Upper lobe of left lung (tissue), 6 donors: ENCODE measurements around the gene RPS27. TPM values are rescaled to one million over a fixed set of nuclear protein-coding genes. Genes with fewer than 3 reads are reported as not detected.

Experiments used
- ATAC-seq, 2 donors: fragments of 200-7000 bp; cut with Tn5 transposase; one replicate each; pipeline ENCODE4 v1.9.1; 2022; ENCODE audit warnings: mild to moderate bottlenecking in 2 of 2, moderate library complexity in 2 of 2; ENCODE audit not compliant: low FRiP score in 2 of 2
- DNase-seq, 2 donors: peaks; one replicate each; pipeline ENCODE4 v3.0.0-alpha.2; 2019 to 2020
- H3K27ac ChIP-seq, 4 donors: fragments of 200-600 bp; sonication (generic); one replicate each; pipeline ENCODE4 v1.5.1; 2016 to 2019
- H3K27me3 ChIP-seq, 4 donors: fragments of 200-600 bp; sonication (generic); one replicate each; pipeline ENCODE4 v1.5.1; 2017 to 2019
- H3K36me3 ChIP-seq, 4 donors: fragments of 200-600 bp; sonication (generic); one replicate each; pipeline ENCODE4 v1.5.1; 2016 to 2019
- H3K4me1 ChIP-seq, 4 donors: fragments of 200-600 bp; sonication (generic); one replicate each; pipeline ENCODE4 v1.5.1; 2018 to 2019
- H3K4me3 ChIP-seq, 4 donors: fragments of 200-600 bp; sonication (generic); one replicate each; pipeline ENCODE4 v1.5.1; 2017 to 2019; ENCODE audit warnings: mild to moderate bottlenecking in 2 of 4, moderate library complexity in 1 of 4
- H3K9me3 ChIP-seq, 4 donors: fragments of 200-600 bp; sonication (generic); one replicate each; pipeline ENCODE4 v1.5.1; 2018 to 2019
- CTCF ChIP-seq, 6 experiments: fragments of 450-650 bp in 4 of 6; fragments of 200-600 bp in 2 of 6; sonication (generic) in 2 of 6; IDR thresholded peaks; one replicate each; pipeline ENCODE4 v1.5.1; 2016 to 2019; ENCODE audit warnings: antibody characterized with exemption in 6 of 6
- EP300 ChIP-seq, 4 donors: sonication (generic); formaldehyde crosslinking; IDR thresholded peaks; one replicate each; pipeline ENCODE4 v1.5.1; 2017; ENCODE audit warnings: antibody characterized with exemption in 4 of 4, control low read depth in 2 of 4
- POLR2A ChIP-seq, 4 donors: fragments of 450-650 bp; IDR thresholded peaks; one replicate each; pipeline ENCODE4 v1.5.1; 2016 to 2017; ENCODE audit warnings: antibody characterized with exemption in 4 of 4, mild to moderate bottlenecking in 2 of 4
- POLR2AphosphoS5 ChIP-seq, 2 donors: sonication (generic); formaldehyde crosslinking; IDR thresholded peaks; one replicate each; pipeline ENCODE4 v1.5.1; 2017; ENCODE audit warnings: antibody characterized with exemption in 2 of 2
- WGBS, 2 donors: methylation state at CpG; one replicate each; pipeline ENCODE4 v1.1.5; 2017 to 2018; 5-methylcytosine and 5-hydroxymethylcytosine counted together
- total RNA-seq, 6 donors: library from RNA; depleted of rRNA in 4 of 6; stranded (reverse); fragments of >200 nt in 4 of 6; gene quantifications; one replicate each; pipeline versions ENCODE4 v1.1.0 to v1.2.1, GENCODE V29; 2016 to 2021
- donor health status: DM: no; HTN: no; CAD: no; lungs with moderate emphysema.
- donor health status: DM: no; HTN: yes; CAD: no; lungs with severe emphysema.

The RPS27 gene
- total RNA-seq, 6 donors from 2014 or later = 551 to 2,666 (median 1,424) TPM

DNA sequence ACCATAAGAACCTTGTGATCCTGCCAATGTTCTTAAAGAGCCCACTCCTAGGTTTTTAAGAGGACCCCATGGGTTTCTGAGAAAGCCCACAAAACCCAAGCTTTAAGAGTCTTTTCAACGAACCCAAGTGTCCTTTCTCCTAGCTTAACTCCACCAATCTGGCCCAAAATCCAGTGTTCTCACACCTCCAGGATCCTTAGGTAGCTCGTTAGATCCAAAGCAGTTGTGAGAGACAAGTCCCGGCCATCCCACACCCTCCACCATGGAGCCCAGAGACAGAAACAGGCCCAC is 45.8 kb upstream of the RPS27 start:
- no peaks in the 10 kb centered on the region for H3K27me3 ChIP-seq
- H3K27ac ChIP-seq = peak overlapping the region; percentile 98 to 100 (median 98)
- H3K9me3 ChIP-seq = no peaks in the 10 kb centered on the region
- H3K4me1 ChIP-seq = peaks cover 22 to 31% (median 28%) of the 10 kb centered on the region in 4 donors
- peaks cover 10 to 68% (median 49%) of the 10 kb centered on the region in 4 donors for H3K36me3 ChIP-seq
- DNase-seq = no peak
- ATAC-seq = no peak
- H3K4me3 ChIP-seq = peak overlapping the region in 3 of 4 donors; percentile 97 to 99 (median 98)
- 28 to 49% methylated on average over 3 of the region's 3 CpGs for WGBS, 2 donors
- TF ChIP-seq POLR2AphosphoS5 (IDR thresholded peaks at IDR 0.05) = no peak
- TF ChIP-seq CTCF (IDR thresholded peaks at IDR 0.05) = no peak
- TF ChIP-seq EP300 (IDR thresholded peaks at IDR 0.05) = no peak
- no peak for TF ChIP-seq POLR2A (IDR thresholded peaks at IDR 0.05)

DNA sequence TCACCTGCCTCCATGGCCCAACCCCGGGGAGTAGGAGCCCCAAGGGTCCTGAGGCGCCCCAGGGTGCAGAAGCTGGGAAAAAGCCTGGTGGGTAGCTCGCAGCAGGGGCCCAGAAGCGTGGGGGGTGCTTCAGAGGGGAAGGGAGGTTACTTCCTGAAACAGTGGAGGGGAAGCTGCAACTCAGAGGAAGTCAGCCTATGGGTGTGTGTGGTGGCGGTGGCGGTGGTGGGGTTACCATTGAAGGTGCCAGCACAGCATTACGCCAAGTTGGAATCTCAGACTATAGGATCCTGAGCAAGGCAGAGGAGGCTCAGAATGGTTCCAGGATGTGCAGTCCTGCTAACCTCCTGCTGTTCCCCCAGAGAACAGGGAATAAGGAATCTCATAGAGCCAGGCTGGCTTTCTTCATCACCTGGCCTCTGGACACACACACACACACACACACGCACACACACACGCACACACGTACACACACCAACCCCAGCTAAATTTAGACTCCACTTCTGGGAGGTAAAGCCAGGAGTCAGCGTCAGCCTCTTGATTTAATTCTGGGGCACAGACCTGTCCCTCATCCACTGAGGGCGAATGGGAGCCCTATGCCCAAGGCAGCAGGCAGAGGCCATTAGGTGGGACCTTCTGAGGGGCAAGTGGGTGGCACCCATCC is 45.3 kb upstream of the RPS27 start:
- H3K27me3 ChIP-seq = no peaks in the 10 kb centered on the region
- WGBS, 2 donors = 15 to 16% methylated on average over 9 to 12 of the region's 12 CpGs
- H3K4me3 ChIP-seq = peak overlapping the region; percentile 60 to 99 (median 98)
- TF ChIP-seq POLR2A (IDR thresholded peaks at IDR 0.05) (peak in 1 of 4 donors; percentile 37), POLR2AphosphoS5 (IDR thresholded peaks at IDR 0.05) (peak; percentile 26 to 66), CTCF (IDR thresholded peaks at IDR 0.05) (no peak), EP300 (IDR thresholded peaks at IDR 0.05) (no peak)
- peaks cover 22 to 31% (median 28%) of the 10 kb centered on the region in 4 donors for H3K4me1 ChIP-seq
- peaks cover 13 to 68% (median 48%) of the 10 kb centered on the region in 4 donors for H3K36me3 ChIP-seq
- peak overlapping the region; percentile 98 to 100 (median 98) for H3K27ac ChIP-seq
- peak; percentile 66 to 68 for ATAC-seq
- peak in 1 of 2 donors; percentile 79 for DNase-seq
- H3K9me3 ChIP-seq = no peaks in the 10 kb centered on the region

DNA sequence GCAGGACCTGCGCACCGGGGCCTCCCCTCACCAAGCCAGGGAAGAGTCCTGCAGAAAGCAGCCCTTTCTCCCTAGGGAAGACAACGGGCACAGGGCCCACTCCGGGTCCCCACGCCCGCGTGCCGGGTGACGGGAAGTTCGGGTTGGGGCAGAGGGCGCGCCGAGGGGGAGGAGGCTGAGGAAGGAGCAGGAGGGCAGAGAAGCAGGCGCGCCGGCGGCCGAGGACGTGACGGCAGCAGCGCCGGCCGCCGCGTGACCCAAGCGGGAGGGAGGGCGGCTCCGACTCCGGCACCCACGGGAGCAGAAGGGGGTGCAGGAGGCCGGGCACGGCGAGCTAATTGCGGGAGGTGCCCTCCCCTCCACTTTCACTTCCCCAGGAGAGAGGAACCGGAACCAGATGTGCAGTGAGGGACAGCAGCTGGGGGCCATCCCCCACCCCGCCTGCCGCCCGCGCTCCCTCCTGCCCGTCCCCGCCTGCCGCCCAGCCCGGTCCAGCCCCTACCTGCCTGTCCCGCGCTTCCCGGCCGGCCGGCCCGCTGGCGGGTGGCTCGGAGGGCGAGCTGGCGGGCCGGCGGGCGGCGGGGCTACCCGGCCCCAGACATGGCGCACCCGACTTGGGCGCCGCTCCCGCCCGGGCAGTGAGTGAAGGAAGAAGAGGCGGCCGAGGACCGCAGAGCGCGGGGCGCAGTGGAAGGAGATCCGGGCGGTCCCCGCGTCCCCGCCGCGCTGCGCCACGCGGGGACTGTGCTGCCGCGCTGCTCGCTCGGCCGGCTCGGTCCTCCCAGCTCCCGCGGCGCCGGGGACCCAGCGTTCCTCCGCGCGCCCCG is 44.6 kb upstream of the RPS27 start:
- H3K36me3 ChIP-seq = peaks cover 12 to 68% (median 48%) of the 10 kb centered on the region in 4 donors
- no peaks in the 10 kb centered on the region for H3K27me3 ChIP-seq
- TF ChIP-seq CTCF (IDR thresholded peaks at IDR 0.05) (no peak), POLR2AphosphoS5 (IDR thresholded peaks at IDR 0.05) (peak; percentile 88 to 89), POLR2A (IDR thresholded peaks at IDR 0.05) (peak in 3 of 4 donors; percentile 19 to 68 (median 55)), EP300 (IDR thresholded peaks at IDR 0.05) (peak in 2 of 4 donors; percentile 13 to 75)
- peak; percentile 94 to 97 for DNase-seq
- no peaks in the 10 kb centered on the region for H3K9me3 ChIP-seq
- H3K27ac ChIP-seq = peak overlapping the region; percentile 98 to 100 (median 98)
- ATAC-seq = peak; percentile 90 to 93
- peaks cover 22 to 31% (median 28%) of the 10 kb centered on the region in 4 donors for H3K4me1 ChIP-seq
- H3K4me3 ChIP-seq = peak overlapping the region; percentile 60 to 99 (median 98)
- WGBS, 2 donors = 0 to 1% methylated on average over 16 to 56 of the region's 95 CpGs

DNA sequence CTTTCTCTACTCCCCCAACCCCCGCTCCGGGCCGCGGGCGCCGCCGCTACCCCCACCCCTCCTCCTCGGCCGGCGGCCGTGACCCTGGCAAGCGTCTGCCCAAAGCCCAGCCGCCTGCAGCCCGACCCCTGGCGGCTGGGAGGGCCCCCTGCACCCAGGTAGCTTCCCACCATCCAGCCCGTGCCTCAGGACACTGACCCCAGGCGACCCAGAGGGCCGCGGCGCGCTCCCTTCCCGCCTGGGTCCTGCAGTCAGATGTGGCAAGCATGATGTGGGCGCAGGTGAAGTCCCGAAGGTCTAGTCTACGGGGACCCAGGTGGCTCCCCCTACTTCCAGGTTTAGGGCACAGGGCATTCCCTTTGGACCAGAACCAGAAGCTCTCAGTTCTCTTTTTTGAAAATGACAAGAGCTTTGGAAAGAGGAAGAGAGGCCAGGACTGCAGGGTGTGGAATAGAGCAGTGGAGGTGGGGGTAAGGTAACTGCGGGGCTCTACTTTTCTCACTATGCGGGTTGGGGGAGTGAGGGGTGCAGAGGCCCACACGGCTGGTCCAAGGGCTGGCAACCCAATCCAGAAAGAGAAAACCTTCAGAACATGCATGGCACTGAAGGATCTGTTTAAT is 43.8 kb upstream of the RPS27 start, which contains the start of gene DENND4B:
DENND4B (minus strand) TSS at position 97 of the 620 bp plus-strand sequence. CDS start 2,344 bp downstream, outside the sequence.
- H3K27me3 ChIP-seq = no peaks in the 10 kb centered on the region

More for the DNA sequence above, 43.8 kb upstream of the RPS27 start, which contains the start of gene DENND4B:
- 10 to 37% methylated on average over 5 to 19 of the region's 28 CpGs for WGBS, 2 donors
- peak; percentile 89 to 92 for ATAC-seq
- Histone ChIP-seq H3K9me3 (no peaks in the 10 kb centered on the region), H3K36me3 (peaks cover 19 to 68% (median 48%) of the 10 kb centered on the region in 4 donors), H3K27ac (peak within 1 kb of the TSS; percentile 98 to 100 (median 98)), H3K4me1 (peaks cover 22 to 31% (median 28%) of the 10 kb centered on the region in 4 donors), H3K4me3 (peak within 1 kb of the TSS; percentile 60 to 99 (median 98))
- TF ChIP-seq CTCF (IDR thresholded peaks at IDR 0.05) (peak; percentile 94 to 100 (median 96)), EP300 (IDR thresholded peaks at IDR 0.05) (no peak), POLR2AphosphoS5 (IDR thresholded peaks at IDR 0.05) (peak; percentile 51), POLR2A (IDR thresholded peaks at IDR 0.05) (no peak)
- DNase-seq = peak; percentile 90 to 96
